GM12878 (cell line): Measurements from ENCODE around the gene TBCA.

Experiments used
- ESRRA ChIP-seq: IDR thresholded peaks from 2 replicates; pipeline ENCODE4 v1.6.1; 2012; ENCODE audit warnings: mild to moderate bottlenecking, low read length, improper control_type of control experiment
- TF ChIP-seq, protein P1 (sequence below), 3 experiments: IDR thresholded peaks in 2 of 3; conservative IDR thresholded peaks in 1 of 3; 2 replicates each; pipeline ENCODE4 v1.5.1; 2011; ENCODE audit warnings: low read depth in 3 of 3, low read length in 3 of 3, mild to moderate bottlenecking in 3 of 3, control low read depth in 2 of 3, moderate library complexity in 2 of 3, inconsistent platforms in 1 of 3, mixed read lengths in 1 of 3; ENCODE audit not compliant: control insufficient read depth in 2 of 3, insufficient read depth in 1 of 3; ENCODE audit errors: extremely low read depth in 1 of 3
- TF ChIP-seq, protein P2 (sequence below): IDR thresholded peaks from 2 replicates; pipeline ENCODE4 v1.6.1; 2012; ENCODE audit warnings: mild to moderate bottlenecking, low read depth, low read length

DNA sequence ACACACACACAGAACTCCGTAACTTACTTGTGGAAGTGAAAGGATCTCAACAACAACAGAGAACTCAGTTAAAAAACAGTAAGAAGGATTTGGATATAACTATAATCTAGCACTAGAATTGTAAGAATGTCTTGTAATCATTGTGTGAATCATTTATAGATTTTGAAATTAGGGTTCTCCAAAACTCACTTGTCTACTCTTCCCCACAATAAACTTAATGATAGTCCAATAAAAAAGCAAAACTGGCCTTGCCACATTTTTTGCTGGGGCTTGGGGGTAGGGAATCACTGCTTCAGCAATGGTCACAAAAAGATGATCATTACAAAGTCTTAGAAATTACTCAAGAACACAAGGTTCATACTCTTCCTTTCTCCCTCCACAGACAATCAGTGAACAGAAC is 8.8 kb downstream of the TBCA start:
- TF ChIP-seq ESRRA = no peak
- TF ChIP-seq, protein P1, sequence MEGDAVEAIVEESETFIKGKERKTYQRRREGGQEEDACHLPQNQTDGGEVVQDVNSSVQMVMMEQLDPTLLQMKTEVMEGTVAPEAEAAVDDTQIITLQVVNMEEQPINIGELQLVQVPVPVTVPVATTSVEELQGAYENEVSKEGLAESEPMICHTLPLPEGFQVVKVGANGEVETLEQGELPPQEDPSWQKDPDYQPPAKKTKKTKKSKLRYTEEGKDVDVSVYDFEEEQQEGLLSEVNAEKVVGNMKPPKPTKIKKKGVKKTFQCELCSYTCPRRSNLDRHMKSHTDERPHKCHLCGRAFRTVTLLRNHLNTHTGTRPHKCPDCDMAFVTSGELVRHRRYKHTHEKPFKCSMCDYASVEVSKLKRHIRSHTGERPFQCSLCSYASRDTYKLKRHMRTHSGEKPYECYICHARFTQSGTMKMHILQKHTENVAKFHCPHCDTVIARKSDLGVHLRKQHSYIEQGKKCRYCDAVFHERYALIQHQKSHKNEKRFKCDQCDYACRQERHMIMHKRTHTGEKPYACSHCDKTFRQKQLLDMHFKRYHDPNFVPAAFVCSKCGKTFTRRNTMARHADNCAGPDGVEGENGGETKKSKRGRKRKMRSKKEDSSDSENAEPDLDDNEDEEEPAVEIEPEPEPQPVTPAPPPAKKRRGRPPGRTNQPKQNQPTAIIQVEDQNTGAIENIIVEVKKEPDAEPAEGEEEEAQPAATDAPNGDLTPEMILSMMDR (IDR thresholded peaks at IDR 0.05 in 2 of 3, conservative IDR thresholded peaks at IDR 0.05 in 1 of 3; ENCODE audit: control insufficient read depth in 2 of 3, extremely low read depth in 1 of 3, insufficient read depth in 1 of 3, low read depth in 3 of 3, low read length in 3 of 3) = no peak
- TF ChIP-seq, protein P2, sequence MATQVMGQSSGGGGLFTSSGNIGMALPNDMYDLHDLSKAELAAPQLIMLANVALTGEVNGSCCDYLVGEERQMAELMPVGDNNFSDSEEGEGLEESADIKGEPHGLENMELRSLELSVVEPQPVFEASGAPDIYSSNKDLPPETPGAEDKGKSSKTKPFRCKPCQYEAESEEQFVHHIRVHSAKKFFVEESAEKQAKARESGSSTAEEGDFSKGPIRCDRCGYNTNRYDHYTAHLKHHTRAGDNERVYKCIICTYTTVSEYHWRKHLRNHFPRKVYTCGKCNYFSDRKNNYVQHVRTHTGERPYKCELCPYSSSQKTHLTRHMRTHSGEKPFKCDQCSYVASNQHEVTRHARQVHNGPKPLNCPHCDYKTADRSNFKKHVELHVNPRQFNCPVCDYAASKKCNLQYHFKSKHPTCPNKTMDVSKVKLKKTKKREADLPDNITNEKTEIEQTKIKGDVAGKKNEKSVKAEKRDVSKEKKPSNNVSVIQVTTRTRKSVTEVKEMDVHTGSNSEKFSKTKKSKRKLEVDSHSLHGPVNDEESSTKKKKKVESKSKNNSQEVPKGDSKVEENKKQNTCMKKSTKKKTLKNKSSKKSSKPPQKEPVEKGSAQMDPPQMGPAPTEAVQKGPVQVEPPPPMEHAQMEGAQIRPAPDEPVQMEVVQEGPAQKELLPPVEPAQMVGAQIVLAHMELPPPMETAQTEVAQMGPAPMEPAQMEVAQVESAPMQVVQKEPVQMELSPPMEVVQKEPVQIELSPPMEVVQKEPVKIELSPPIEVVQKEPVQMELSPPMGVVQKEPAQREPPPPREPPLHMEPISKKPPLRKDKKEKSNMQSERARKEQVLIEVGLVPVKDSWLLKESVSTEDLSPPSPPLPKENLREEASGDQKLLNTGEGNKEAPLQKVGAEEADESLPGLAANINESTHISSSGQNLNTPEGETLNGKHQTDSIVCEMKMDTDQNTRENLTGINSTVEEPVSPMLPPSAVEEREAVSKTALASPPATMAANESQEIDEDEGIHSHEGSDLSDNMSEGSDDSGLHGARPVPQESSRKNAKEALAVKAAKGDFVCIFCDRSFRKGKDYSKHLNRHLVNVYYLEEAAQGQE = no peak
